ENCODE results near the gene RITA1.
"Not testable (repeated sequence)": the region's sequence is repeated elsewhere in the genome, so short reads cannot be mapped to it uniquely, and the experiment has no call there.

The RITA1 gene, protein sequence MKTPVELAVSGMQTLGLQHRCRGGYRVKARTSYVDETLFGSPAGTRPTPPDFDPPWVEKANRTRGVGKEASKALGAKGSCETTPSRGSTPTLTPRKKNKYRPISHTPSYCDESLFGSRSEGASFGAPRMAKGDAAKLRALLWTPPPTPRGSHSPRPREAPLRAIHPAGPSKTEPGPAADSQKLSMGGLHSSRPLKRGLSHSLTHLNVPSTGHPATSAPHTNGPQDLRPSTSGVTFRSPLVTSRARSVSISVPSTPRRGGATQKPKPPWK

GRCh38 chr12:113185180-113186032 lies at the start of gene RITA1, which contains the start of gene DDX54:
RITA1 (plus strand) TSS chr12:113185721; CDS start chr12:113186747, 1,026 bp downstream.
DDX54 (minus strand) TSS chr12:113185478; CDS start chr12:113185451, 27 bp downstream.
- DNase-seq = peak; percentile 89

GRCh38 chr12:113136128-113136989 lies 49.2 kb upstream of the RITA1 start:
- DNase-seq = no peak

- DNase-seq = no peak
Observed at GRCh38 chr12:113136990-113137511, 48.5 kb upstream of the RITA1 start.

- DNase-seq = no peak
Observed at GRCh38 chr12:113137861-113138783, 47.4 kb upstream of the RITA1 start.

GRCh38 chr12:113138826-113139225 lies 46.7 kb upstream of the RITA1 start:
- DNase-seq = no peak

GRCh38 chr12:113140706-113141105 lies 44.8 kb upstream of the RITA1 start:
- no peak for DNase-seq

DNA sequence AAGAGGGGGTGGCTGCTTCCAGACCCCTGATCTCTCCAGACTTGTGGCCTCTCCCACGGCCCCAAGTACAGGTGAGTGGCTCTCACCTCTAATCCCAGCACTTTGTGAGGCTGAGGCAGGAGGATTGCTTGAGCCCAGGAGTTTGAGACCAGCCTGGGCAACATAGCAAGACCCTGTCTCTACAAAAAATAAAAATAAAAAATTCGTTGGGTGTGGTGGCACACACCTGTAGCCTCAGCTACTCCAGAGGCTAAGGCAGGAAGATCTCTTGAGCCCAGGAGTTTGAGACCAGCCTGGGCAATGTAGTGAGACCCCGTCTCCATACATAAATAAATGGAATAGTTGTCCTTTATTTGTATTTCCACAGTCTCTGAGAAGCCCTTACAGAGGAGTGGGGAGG lies 43.8 kb upstream of the RITA1 start:
- DNase-seq = not testable (repeated sequence)

DNA sequence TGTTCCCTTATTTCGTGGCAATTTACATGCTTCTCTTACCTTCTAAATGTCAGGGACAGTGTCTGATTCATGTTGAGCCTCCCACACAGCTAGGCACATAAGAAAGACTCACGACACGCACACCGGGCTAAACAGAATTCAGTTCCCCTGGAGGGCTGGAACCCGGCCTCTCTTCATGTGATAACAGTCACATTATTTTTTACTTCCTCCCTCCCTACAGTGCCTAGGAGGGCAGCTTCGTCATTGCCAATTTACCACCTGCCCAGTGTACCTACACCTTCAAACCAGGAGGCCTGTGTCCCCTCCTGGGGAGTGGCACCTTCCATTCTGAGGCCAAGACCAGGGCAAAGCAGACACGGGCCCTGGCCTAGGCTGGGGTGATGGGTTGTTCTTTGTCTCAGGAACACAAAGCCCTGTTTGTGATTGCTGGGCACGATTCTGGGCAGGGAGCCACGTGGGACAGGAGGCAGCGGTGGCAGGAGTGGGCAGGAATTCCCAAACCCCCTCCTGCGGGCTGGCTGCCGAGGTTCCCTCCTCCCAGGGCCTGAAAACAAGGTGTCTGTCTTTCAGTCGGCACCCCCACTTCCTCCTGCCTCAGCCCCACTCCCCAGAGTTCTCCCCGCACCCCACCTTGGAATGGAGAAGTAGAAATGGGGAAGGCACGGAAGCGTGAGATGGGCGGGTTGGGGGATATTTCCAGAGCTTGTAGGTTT lies 43.2 kb upstream of the RITA1 start:
- DNase-seq = no peak

GRCh38 chr12:113142886-113143332 lies 42.6 kb upstream of the RITA1 start:
- no peak for DNase-seq

GRCh38 chr12:113143959-113144358 lies 41.6 kb upstream of the RITA1 start:
- no peak for DNase-seq

DNA sequence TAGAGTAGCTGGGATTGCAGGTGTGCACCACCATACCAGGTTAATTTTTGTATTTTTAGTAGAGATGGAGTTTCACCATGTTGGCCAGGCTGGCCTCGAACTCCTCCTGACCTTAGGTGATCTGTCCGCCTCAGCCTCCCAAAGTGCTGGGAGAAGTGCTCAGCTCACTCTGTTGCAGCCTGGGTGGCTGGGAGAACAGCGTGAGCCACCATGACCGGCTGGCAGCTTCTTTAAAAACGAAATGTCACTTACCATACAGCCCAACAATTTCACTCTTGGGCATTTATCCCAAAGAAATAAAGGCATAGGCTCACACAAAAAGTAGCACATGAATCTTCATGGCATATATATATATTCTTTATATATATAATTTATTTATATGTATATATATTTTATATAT lies 40.7 kb upstream of the RITA1 start:
- DNase-seq = no peak

DNA sequence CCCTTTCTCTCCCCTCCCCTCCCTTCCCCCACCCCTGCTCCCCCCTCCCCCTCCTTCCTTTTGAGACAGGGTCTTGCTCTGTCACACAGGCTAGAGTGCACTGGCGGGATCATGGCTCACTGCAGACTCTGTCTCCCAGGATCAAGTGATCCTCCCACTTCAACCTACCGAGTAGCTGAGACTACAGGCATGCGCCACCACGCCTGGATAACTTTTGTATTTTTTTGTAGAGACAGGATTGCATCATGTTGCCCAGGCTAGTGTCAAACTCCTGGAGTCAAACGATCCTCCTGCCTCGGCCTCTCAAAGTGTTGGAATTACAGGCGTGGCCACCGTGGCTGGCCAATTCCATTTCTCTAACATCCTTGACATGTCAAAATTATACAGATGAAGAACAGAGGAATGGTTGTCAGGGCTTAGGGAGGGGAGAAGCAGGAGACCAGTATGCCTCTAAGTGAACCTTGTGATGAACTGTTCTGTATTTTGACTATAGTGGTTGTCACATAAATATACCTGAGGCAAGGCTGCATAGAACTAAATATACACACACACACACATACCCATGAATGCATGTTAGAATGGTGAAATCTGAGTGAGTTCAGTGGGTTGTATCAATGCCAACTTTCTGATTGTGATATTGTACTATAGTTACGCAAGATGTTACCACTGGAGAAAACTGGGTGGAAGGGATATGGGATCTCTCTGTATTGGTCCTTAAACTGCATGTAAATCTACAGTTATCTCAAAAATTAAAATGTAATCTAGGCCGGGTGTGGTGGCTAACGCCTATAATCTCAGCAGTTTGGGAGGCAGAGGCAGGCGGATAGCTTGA lies 39.6 kb upstream of the RITA1 start:
- DNase-seq = no peak

- no peak for DNase-seq
Observed at GRCh38 chr12:113146999-113147398, 38.5 kb upstream of the RITA1 start.

GRCh38 chr12:113149361-113150150 lies 36.0 kb upstream of the RITA1 start, which contains the start of gene CFAP73:
CFAP73 (plus strand) TSS chr12:113149724; CDS start chr12:113149858, 134 bp downstream.
- peak; percentile 86 for DNase-seq

GRCh38 chr12:113151655-113152054 lies 33.9 kb upstream of the RITA1 start:
- DNase-seq = no peak

DNA sequence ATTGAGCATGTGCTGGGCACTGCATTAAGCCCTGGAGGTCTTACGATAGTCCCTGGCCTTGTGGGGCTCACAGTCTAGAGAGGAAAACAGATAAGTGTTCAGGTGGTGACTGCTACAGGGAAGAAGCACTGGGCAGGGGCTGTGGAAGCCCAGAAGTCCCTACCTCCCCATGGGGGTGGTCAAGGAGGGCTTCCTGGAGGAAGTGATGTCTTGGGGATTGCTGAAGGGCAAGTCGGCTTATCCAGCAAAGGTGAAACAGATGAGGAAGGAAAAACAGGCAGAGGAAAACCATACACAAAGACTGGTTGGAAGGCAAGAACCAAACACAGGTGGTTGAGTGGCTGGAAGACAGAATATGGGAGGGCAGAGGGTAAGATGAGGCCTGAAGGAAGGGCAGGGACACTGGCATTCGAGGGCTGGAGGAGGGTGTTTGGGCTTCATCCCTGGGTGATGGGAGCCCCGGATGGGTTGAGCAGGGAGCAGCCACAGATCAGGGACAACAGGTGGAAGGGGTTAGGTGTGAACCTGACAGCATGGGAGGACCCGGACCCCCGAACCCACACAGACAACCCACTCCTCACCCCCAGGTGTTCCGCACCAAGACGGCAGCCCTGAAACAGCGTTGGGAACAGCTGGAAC lies 33.2 kb upstream of the RITA1 start:
- DNase-seq = no peak

- peak; percentile 74 for DNase-seq
Observed at GRCh38 chr12:113152835-113153814, 32.4 kb upstream of the RITA1 start.
